SIG-M5 (cell line): ENCODE results near the gene GALNT2.

Experiments
- DNase-seq: peaks from one replicate; lab custom pipeline; 2025; lab: John Stamatoyannopoulos, UW

Gene GALNT2

GRCh38 chr1:230278871-230279582 is 212.0 kb downstream of the GALNT2 start:
- DNase-seq = no peak

- DNase-seq = no peak
Measured at GRCh38 chr1:230279583-230279945, 212.5 kb downstream of the GALNT2 start.

GRCh38 chr1:230280054-230280795 is 213.2 kb downstream of the GALNT2 start:
- no peak for DNase-seq

- no peak for DNase-seq
Measured at GRCh38 chr1:230280906-230281413, 213.9 kb downstream of the GALNT2 start.

- no peak for DNase-seq
Measured at GRCh38 chr1:230281556-230281955, 214.5 kb downstream of the GALNT2 start.

- DNase-seq = no peak
Measured at GRCh38 chr1:230282157-230282556, 215.1 kb downstream of the GALNT2 start.

- DNase-seq = no peak
Measured at GRCh38 chr1:230283678-230284077, 216.6 kb downstream of the GALNT2 start.

GRCh38 chr1:230284891-230285290 is 217.9 kb downstream of the GALNT2 start:
- no peak for DNase-seq

GRCh38 chr1:230285351-230285750 is 218.3 kb downstream of the GALNT2 start:
- no peak for DNase-seq

GRCh38 chr1:230286166-230286889 is 219.3 kb downstream of the GALNT2 start:
- DNase-seq = no peak

- no peak for DNase-seq
Measured at GRCh38 chr1:230286890-230287269, 219.8 kb downstream of the GALNT2 start.

- no peak for DNase-seq
Measured at GRCh38 chr1:230287674-230288315, 220.8 kb downstream of the GALNT2 start.

GRCh38 chr1:230288641-230289349 is 221.8 kb downstream of the GALNT2 start:
- DNase-seq = no peak

- DNase-seq = no peak
Measured at GRCh38 chr1:230289350-230289644, 222.3 kb downstream of the GALNT2 start.

- DNase-seq = no peak
Measured at GRCh38 chr1:230291731-230292620, 224.9 kb downstream of the GALNT2 start.

- DNase-seq = no peak
Measured at GRCh38 chr1:230292689-230293389, 225.8 kb downstream of the GALNT2 start.

- no peak for DNase-seq
Measured at GRCh38 chr1:230293390-230293700, 226.3 kb downstream of the GALNT2 start.

- no peak for DNase-seq
Measured at GRCh38 chr1:230295367-230295766, 228.3 kb downstream of the GALNT2 start.

- DNase-seq = no peak
Measured at GRCh38 chr1:230299191-230300006, 232.4 kb downstream of the GALNT2 start.
